Measurements from ENCODE around the gene HIF1AN.

The HIF1AN gene

GRCh38 chr10:100508266-100508665, 27.5 kb upstream of the HIF1AN start:
- H3K9ac ChIP-seq (ENCODE audit: low read length) = no peak overlapping the region
- no peaks in the 10 kb centered on the region for H3K9me3 ChIP-seq (ENCODE audit: control insufficient read depth, low read length)
- no peaks in the 10 kb centered on the region for H3K27me3 ChIP-seq (ENCODE audit: control insufficient read depth, insufficient read depth, low read length)
- H3K36me3 ChIP-seq (ENCODE audit: control insufficient read depth, insufficient read depth, low read length) = no peaks in the 10 kb centered on the region
- H3K4me1 ChIP-seq (ENCODE audit: control insufficient read depth, insufficient read depth, low read length) = peaks cover 16% of the 10 kb centered on the region
- H3K4me3 ChIP-seq (ENCODE audit: low read length) = no peak overlapping the region

DNA sequence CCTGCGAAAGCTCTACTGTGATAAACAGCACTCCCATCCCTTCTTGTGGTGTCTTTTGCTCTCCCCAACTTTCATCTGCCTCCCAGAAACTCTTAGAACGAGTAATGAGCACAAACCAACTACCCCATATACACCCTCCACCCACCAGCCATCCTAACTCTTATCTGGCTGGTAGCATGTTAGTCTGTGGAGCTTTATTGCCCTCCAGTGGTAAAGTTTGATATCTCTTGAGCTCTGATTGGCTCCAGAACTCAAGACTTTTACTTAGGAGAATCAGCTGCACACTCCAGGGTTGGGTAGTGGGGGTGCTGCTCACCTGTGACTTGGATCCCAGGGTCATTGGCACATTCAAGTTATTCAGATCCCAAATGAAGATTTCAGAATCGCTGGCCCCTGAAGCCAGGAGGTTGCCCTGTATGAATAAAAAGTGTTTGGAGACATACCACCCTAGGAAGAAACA, 27.0 kb upstream of the HIF1AN start:
- no peaks in the 10 kb centered on the region for H3K36me3 ChIP-seq (ENCODE audit: control insufficient read depth, insufficient read depth, low read length)
- no peak overlapping the region for H3K9ac ChIP-seq (ENCODE audit: low read length)
- H3K9me3 ChIP-seq (ENCODE audit: control insufficient read depth, low read length) = no peaks in the 10 kb centered on the region
- no peak overlapping the region for H3K4me3 ChIP-seq (ENCODE audit: low read length)
- H3K4me1 ChIP-seq (ENCODE audit: control insufficient read depth, insufficient read depth, low read length) = peaks cover 16% of the 10 kb centered on the region
- H3K27me3 ChIP-seq (ENCODE audit: control insufficient read depth, insufficient read depth, low read length) = no peaks in the 10 kb centered on the region

GRCh38 chr10:100509241-100509840, 26.4 kb upstream of the HIF1AN start:
- Histone ChIP-seq H3K27me3 (ENCODE audit: control insufficient read depth, insufficient read depth, low read length) (no peaks in the 10 kb centered on the region), H3K4me3 (ENCODE audit: low read length) (no peak overlapping the region), H3K36me3 (ENCODE audit: control insufficient read depth, insufficient read depth, low read length) (no peaks in the 10 kb centered on the region), H3K9me3 (ENCODE audit: control insufficient read depth, low read length) (no peaks in the 10 kb centered on the region), H3K9ac (ENCODE audit: low read length) (no peak overlapping the region), H3K4me1 (ENCODE audit: control insufficient read depth, insufficient read depth, low read length) (peaks cover 16% of the 10 kb centered on the region)

DNA sequence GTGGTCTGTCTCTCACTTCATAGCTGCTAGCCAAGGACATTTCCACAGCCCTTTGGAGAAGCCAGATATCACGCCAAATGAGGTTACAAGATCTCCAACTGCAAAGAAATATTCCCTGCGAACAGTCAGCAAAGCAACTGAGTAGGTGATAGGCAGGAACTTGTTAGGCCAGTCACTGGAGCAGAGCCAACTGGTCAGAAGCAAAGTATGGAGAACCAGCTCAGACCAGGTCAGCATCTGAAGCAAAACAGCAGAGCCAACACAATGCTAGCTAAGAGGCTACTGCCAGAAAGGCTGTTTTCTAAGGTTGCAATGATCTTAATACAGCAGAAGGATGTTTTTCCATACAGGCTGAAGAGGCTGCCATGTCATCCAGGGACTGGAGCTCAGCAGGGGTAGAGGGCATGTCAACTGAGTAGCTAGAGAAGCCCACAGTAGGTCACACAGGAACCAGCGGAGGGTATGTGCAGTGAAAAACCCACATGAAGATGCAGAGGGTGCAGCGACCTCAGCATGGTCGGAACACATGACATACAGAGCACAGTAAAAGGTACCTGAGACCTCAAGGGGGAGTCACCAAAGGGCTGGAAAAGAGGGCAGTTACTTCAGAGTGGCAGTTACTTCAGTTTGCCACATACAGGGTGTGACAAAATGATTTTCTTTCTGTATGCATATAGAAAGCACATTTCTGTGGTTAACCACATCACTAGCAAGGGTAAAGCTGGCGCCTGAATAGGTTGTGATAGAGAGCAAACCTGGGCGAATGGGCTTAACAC, 25.0 kb upstream of the HIF1AN start:
- H3K36me3 ChIP-seq (ENCODE audit: control insufficient read depth, insufficient read depth, low read length) = no peaks in the 10 kb centered on the region
- no peak overlapping the region for H3K9ac ChIP-seq (ENCODE audit: low read length)
- H3K9me3 ChIP-seq (ENCODE audit: control insufficient read depth, low read length) = no peaks in the 10 kb centered on the region
- H3K27me3 ChIP-seq (ENCODE audit: control insufficient read depth, insufficient read depth, low read length) = no peaks in the 10 kb centered on the region
- H3K4me3 ChIP-seq (ENCODE audit: low read length) = no peak overlapping the region
- peaks cover 16% of the 10 kb centered on the region for H3K4me1 ChIP-seq (ENCODE audit: control insufficient read depth, insufficient read depth, low read length)

GRCh38 chr10:100515612-100516011, 20.1 kb upstream of the HIF1AN start:
- Histone ChIP-seq H3K4me1 (ENCODE audit: control insufficient read depth, insufficient read depth, low read length) (peaks cover 18% of the 10 kb centered on the region), H3K4me3 (ENCODE audit: low read length) (no peak overlapping the region), H3K27me3 (ENCODE audit: control insufficient read depth, insufficient read depth, low read length) (peaks cover 14% of the 10 kb centered on the region), H3K9me3 (ENCODE audit: control insufficient read depth, low read length) (no peaks in the 10 kb centered on the region), H3K9ac (ENCODE audit: low read length) (no peak overlapping the region), H3K36me3 (ENCODE audit: control insufficient read depth, insufficient read depth, low read length) (no peaks in the 10 kb centered on the region)

DNA sequence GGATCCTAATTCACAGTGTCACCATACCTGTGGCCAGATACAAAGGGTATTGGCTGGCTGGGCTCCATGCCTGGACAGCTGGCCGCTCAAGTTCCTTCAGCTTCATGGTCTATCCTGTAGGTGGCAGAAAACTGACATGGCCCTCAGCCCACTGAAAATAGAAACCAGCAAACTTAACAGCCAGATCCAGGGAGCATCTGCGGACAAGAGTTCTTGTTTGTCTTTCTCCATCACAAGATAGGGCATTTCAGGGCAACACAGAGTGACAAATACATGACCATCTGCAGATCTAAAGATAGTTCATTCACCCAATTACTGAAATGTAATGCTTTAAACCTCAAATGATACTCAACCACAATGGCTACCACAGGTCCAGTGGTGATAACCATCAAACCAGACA, 18.9 kb upstream of the HIF1AN start:
- Histone ChIP-seq H3K36me3 (ENCODE audit: control insufficient read depth, insufficient read depth, low read length) (no peaks in the 10 kb centered on the region), H3K9ac (ENCODE audit: low read length) (no peak overlapping the region), H3K9me3 (ENCODE audit: control insufficient read depth, low read length) (no peaks in the 10 kb centered on the region), H3K27me3 (ENCODE audit: control insufficient read depth, insufficient read depth, low read length) (peaks cover 14% of the 10 kb centered on the region), H3K4me3 (ENCODE audit: low read length) (no peak overlapping the region), H3K4me1 (ENCODE audit: control insufficient read depth, insufficient read depth, low read length) (peaks cover 13% of the 10 kb centered on the region)

DNA sequence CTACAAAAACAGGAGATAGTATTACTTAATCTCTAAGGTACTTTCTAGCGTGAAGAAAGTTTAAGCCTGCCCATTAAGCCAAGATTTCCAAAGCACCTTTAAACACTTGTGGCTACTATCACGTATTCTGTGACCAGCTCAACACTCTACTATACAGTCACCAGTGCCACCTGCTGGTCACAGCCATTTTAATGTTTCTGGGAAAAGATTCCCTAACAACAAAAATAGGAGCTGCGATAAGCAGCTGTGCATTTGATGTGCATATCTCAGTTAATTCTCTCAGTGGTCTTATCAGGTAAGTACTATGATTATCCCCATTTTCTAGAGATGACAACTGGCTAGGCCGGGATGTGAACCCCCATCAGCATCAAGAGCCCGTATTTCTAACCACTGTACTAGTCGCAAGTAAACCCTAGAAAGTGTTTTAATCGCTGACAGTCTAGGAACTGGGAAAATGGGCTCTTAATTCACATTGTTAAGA, 16.9 kb upstream of the HIF1AN start:
- Histone ChIP-seq H3K4me1 (ENCODE audit: control insufficient read depth, insufficient read depth, low read length) (peaks cover 13% of the 10 kb centered on the region), H3K9ac (ENCODE audit: low read length) (no peak overlapping the region)

DNA sequence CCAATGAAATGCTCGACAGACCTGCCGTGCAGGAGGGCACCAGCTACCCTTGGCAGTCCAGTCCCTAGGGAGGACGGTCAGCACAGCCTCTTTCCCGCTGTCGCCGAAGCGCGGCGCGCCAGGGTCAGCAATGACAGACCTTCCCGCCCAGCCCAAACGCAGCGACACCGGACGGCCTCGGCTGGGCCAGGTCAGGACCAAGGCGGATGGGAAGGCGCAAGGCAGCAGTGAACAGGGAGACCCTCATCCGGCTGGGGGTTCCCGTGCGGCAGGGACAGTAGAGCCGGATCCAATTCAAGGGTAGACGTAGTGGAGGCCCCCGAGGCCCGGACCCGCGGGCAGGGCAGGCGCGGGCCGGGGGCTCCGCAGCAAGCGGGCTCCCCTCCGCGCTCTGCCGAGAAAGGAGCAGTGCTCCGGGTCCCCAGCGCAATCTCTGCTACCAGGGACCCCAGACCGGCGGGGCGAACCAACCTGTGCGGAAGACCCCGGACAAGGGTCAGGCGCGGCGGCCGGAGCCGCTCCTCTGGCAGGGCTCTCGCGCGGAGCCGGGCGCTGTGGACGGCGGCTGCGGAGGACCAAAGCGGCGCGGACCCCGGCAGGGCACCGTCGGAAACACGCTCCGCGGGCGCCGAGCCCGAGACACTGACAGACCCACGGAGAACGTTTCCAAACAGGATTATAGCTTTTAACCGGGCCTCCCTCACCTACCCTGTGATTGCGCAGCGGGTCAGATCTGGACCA, 16.3 kb upstream of the HIF1AN start, which contains the start of gene SEC31B:
Gene SEC31B (minus strand): TSS at position 551 of the 741 bp plus-strand sequence. CDS start 2,909 bp downstream, outside the sequence.
- peaks cover 14% of the 10 kb centered on the region for H3K27me3 ChIP-seq (ENCODE audit: control insufficient read depth, insufficient read depth, low read length)
- no peaks in the 10 kb centered on the region for H3K36me3 ChIP-seq (ENCODE audit: control insufficient read depth, insufficient read depth, low read length)
- no peak within 1 kb of the TSS for H3K4me3 ChIP-seq (ENCODE audit: low read length)
- peak within 1 kb of the TSS; percentile 63 for H3K9ac ChIP-seq (ENCODE audit: low read length)
- no peaks in the 10 kb centered on the region for H3K9me3 ChIP-seq (ENCODE audit: control insufficient read depth, low read length)
- H3K4me1 ChIP-seq (ENCODE audit: control insufficient read depth, insufficient read depth, low read length) = peaks cover 13% of the 10 kb centered on the region

More for the DNA sequence above, 16.9 kb upstream of the HIF1AN start:
- Histone ChIP-seq H3K27me3 (ENCODE audit: control insufficient read depth, insufficient read depth, low read length) (peaks cover 14% of the 10 kb centered on the region), H3K36me3 (ENCODE audit: control insufficient read depth, insufficient read depth, low read length) (no peaks in the 10 kb centered on the region), H3K9me3 (ENCODE audit: control insufficient read depth, low read length) (no peaks in the 10 kb centered on the region), H3K4me3 (ENCODE audit: low read length) (no peak overlapping the region)

GRCh38 chr10:100520811-100521210, 14.9 kb upstream of the HIF1AN start:
- Histone ChIP-seq H3K9me3 (ENCODE audit: control insufficient read depth, low read length) (no peaks in the 10 kb centered on the region), H3K36me3 (ENCODE audit: control insufficient read depth, insufficient read depth, low read length) (no peaks in the 10 kb centered on the region)

GRCh38 chr10:100522107-100522801, 13.5 kb upstream of the HIF1AN start:
- no peak overlapping the region for H3K9ac ChIP-seq (ENCODE audit: low read length)
- H3K9me3 ChIP-seq (ENCODE audit: control insufficient read depth, low read length) = no peaks in the 10 kb centered on the region
- peaks cover 13% of the 10 kb centered on the region for H3K4me1 ChIP-seq (ENCODE audit: control insufficient read depth, insufficient read depth, low read length)
- no peaks in the 10 kb centered on the region for H3K36me3 ChIP-seq (ENCODE audit: control insufficient read depth, insufficient read depth, low read length)
- no peak overlapping the region for H3K4me3 ChIP-seq (ENCODE audit: low read length)
- H3K27me3 ChIP-seq (ENCODE audit: control insufficient read depth, insufficient read depth, low read length) = peaks cover 14% of the 10 kb centered on the region

More at GRCh38 chr10:100520811-100521210, 14.9 kb upstream of the HIF1AN start:
- Histone ChIP-seq H3K9ac (ENCODE audit: low read length) (no peak overlapping the region), H3K27me3 (ENCODE audit: control insufficient read depth, insufficient read depth, low read length) (peaks cover 14% of the 10 kb centered on the region), H3K4me1 (ENCODE audit: control insufficient read depth, insufficient read depth, low read length) (peaks cover 13% of the 10 kb centered on the region), H3K4me3 (ENCODE audit: low read length) (no peak overlapping the region)

DNA sequence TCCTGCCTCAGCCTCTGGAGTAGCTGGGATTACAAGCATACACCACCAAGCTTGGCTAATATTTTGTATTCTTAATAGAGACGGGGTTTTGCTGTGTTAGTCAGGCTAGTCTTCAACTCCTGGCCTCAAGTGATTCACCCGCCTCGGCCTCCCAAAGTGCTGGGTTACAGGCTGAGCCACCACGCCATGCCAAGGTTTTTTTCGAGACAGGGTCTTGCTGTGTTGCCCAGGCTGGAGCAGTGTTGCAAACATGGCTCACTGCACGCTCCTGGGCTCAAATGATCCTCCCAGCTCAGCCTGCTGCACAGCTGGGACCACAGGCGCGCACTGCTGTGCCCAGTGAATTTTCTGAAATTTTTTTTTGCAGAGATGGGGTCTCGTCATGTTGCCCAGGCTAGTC, 12.8 kb upstream of the HIF1AN start:
- no peak overlapping the region for H3K9ac ChIP-seq (ENCODE audit: low read length)
- no peak overlapping the region for H3K4me3 ChIP-seq (ENCODE audit: low read length)
- H3K4me1 ChIP-seq (ENCODE audit: control insufficient read depth, insufficient read depth, low read length) = peaks cover 13% of the 10 kb centered on the region
- H3K9me3 ChIP-seq (ENCODE audit: control insufficient read depth, low read length) = no peaks in the 10 kb centered on the region
- H3K27me3 ChIP-seq (ENCODE audit: control insufficient read depth, insufficient read depth, low read length) = peaks cover 14% of the 10 kb centered on the region
- no peaks in the 10 kb centered on the region for H3K36me3 ChIP-seq (ENCODE audit: control insufficient read depth, insufficient read depth, low read length)

All from mucosa of stomach (tissue), 1 donor.